ENCODE data around the gene PTPN23.

The PTPN23 gene

DNA sequence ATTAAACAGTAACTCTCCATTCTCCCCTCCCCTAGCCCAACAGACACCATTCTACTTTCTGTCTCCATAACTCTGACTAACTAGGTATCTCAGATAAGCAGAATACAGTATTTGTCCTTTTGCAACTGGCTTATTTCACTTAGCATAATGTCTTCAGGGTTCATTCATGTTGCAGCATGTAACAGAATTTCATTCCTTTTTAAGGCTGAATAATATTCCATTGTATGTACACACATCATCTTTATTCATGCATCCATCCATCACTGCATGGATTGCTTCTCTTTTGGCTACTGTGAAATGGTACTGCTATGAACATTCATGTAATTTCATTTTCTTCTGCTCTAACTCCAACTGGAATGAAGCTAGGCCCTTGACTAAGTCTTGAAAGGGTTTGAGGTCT, 2.0 kb upstream of the PTPN23 start:
- no peak overlapping the region for H3K4me3 ChIP-seq (ENCODE audit: low read depth, low read length)
- H3K9me3 ChIP-seq (ENCODE audit: control insufficient read depth, insufficient read depth, low read depth, low read length), result no peaks in the 10 kb centered on the region
- TF ChIP-seq ZNF510 (tag by site-specific recombination; IDR thresholded peaks at IDR 0.05; ENCODE audit: insufficient replicate concordance), result no peak
- peak; percentile 90 for TF ChIP-seq ZNF146 (tag by site-specific recombination; IDR thresholded peaks at IDR 0.05)
- no peak for TF ChIP-seq ZNF23 (tag by site-specific recombination; IDR thresholded peaks at IDR 0.05; ENCODE audit: borderline replicate concordance)
- H3K27ac ChIP-seq (ENCODE audit: extremely low read depth, low read depth, low read length), result no peak overlapping the region
- H3K4me1 ChIP-seq (ENCODE audit: control insufficient read depth, insufficient read depth, low read length), result no peaks in the 10 kb centered on the region
- CTCF ChIA-PET, result interaction anchor here (0.9 kb wide), 1 partner anchor 135 kb away, joined by 3 read pairs; the partner anchor contains the start of gene ELP6
- POLR2A ChIA-PET, result no interaction called here
- H3K36me3 ChIP-seq (ENCODE audit: control insufficient read depth in 2 of 2, insufficient read depth in 1 of 2, low read length in 2 of 2), result no peaks in the 10 kb centered on the region

DNA sequence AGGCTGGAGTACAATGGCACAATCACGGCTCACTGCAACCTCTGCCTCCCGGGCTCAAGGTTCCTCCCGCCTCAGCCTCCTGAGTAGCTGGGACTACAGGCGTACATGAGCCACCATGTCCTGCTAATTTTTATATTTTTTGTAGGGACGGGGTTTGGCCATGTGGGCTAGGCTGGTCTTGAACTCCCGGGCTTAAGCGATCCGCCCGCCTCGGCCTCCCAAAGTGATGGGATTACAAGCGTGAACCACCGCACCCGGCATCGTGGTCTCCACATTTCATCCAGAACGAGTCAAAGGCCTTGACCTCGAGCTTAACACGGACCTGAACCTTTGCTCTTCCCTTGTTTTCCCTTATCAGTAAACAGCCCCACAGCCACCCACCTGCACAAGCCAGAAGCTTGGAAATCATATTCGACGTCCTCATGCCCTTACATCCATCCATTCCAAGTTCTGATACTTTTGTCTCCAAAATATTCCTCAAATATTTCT, 1.4 kb upstream of the PTPN23 start:
- Histone ChIP-seq H3K36me3 (ENCODE audit: control insufficient read depth in 2 of 2, insufficient read depth in 1 of 2, low read length in 2 of 2) (no peaks in the 10 kb centered on the region), H3K4me3 (ENCODE audit: low read depth, low read length) (peak overlapping the region; percentile 95; the same call in 1 of the 2 replicates), H3K27ac (ENCODE audit: extremely low read depth, low read depth, low read length) (no peak overlapping the region), H3K4me1 (ENCODE audit: control insufficient read depth, insufficient read depth, low read length) (no peaks in the 10 kb centered on the region), H3K9me3 (ENCODE audit: control insufficient read depth, insufficient read depth, low read depth, low read length) (no peaks in the 10 kb centered on the region)
- POLR2A ChIA-PET, result interaction anchor here (1.4 kb wide), 1 partner anchor 32 kb away, joined by 3 read pairs; no protein-coding TSS in a partner anchor
- CTCF ChIA-PET, result no interaction called here
- TF ChIP-seq, protein P1, sequence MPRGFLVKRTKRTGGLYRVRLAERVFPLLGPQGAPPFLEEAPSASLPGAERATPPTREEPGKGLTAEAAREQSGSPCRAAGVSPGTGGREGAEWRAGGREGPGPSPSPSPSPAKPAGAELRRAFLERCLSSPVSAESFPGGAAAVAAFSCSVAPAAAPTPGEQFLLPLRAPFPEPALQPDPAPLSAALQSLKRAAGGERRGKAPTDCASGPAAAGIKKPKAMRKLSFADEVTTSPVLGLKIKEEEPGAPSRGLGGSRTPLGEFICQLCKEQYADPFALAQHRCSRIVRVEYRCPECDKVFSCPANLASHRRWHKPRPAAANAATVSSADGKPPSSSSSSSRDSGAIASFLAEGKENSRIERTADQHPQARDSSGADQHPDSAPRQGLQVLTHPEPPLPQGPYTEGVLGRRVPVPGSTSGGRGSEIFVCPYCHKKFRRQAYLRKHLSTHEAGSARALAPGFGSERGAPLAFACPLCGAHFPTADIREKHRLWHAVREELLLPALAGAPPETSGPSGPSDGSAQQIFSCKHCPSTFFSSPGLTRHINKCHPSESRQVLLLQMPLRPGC (tag by site-specific recombination; IDR thresholded peaks at IDR 0.05), result no peak
- TF ChIP-seq ZNF423 (tag by site-specific recombination; IDR thresholded peaks at IDR 0.05) (no peak), ZNF223 (tag by site-specific recombination; IDR thresholded peaks at IDR 0.05) (no peak), YY1 (tag by site-specific recombination; IDR thresholded peaks at IDR 0.05) (no peak), ZNF768 (tag by site-specific recombination; IDR thresholded peaks at IDR 0.05) (no peak), ZNF146 (tag by site-specific recombination; IDR thresholded peaks at IDR 0.05) (no peak), ZNF544 (tag by site-specific recombination; IDR thresholded peaks at IDR 0.05) (no peak), YY2 (tag by site-specific recombination; IDR thresholded peaks at IDR 0.05) (no peak), ZNF561 (tag by site-specific recombination; IDR thresholded peaks at IDR 0.05; ENCODE audit: borderline replicate concordance) (no peak), PRDM1 (tag by site-specific recombination; IDR thresholded peaks at IDR 0.05) (no peak), ZNF140 (tag by site-specific recombination; IDR thresholded peaks at IDR 0.05) (no peak)
- TF ChIP-seq, protein P2, sequence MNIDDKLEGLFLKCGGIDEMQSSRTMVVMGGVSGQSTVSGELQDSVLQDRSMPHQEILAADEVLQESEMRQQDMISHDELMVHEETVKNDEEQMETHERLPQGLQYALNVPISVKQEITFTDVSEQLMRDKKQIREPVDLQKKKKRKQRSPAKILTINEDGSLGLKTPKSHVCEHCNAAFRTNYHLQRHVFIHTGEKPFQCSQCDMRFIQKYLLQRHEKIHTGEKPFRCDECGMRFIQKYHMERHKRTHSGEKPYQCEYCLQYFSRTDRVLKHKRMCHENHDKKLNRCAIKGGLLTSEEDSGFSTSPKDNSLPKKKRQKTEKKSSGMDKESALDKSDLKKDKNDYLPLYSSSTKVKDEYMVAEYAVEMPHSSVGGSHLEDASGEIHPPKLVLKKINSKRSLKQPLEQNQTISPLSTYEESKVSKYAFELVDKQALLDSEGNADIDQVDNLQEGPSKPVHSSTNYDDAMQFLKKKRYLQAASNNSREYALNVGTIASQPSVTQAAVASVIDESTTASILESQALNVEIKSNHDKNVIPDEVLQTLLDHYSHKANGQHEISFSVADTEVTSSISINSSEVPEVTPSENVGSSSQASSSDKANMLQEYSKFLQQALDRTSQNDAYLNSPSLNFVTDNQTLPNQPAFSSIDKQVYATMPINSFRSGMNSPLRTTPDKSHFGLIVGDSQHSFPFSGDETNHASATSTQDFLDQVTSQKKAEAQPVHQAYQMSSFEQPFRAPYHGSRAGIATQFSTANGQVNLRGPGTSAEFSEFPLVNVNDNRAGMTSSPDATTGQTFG (tag by site-specific recombination; IDR thresholded peaks at IDR 0.05; ENCODE audit: borderline replicate concordance), result no peak
- TF ChIP-seq, protein P3, sequence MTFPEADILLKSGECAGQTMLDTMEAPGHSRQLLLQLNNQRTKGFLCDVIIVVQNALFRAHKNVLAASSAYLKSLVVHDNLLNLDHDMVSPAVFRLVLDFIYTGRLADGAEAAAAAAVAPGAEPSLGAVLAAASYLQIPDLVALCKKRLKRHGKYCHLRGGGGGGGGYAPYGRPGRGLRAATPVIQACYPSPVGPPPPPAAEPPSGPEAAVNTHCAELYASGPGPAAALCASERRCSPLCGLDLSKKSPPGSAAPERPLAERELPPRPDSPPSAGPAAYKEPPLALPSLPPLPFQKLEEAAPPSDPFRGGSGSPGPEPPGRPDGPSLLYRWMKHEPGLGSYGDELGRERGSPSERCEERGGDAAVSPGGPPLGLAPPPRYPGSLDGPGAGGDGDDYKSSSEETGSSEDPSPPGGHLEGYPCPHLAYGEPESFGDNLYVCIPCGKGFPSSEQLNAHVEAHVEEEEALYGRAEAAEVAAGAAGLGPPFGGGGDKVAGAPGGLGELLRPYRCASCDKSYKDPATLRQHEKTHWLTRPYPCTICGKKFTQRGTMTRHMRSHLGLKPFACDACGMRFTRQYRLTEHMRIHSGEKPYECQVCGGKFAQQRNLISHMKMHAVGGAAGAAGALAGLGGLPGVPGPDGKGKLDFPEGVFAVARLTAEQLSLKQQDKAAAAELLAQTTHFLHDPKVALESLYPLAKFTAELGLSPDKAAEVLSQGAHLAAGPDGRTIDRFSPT (tag by site-specific recombination; IDR thresholded peaks at IDR 0.05), result no peak
- TF ChIP-seq, protein P4, sequence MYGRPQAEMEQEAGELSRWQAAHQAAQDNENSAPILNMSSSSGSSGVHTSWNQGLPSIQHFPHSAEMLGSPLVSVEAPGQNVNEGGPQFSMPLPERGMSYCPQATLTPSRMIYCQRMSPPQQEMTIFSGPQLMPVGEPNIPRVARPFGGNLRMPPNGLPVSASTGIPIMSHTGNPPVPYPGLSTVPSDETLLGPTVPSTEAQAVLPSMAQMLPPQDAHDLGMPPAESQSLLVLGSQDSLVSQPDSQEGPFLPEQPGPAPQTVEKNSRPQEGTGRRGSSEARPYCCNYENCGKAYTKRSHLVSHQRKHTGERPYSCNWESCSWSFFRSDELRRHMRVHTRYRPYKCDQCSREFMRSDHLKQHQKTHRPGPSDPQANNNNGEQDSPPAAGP (tag by site-specific recombination; IDR thresholded peaks at IDR 0.05), result no peak
- TF ChIP-seq, protein P5, sequence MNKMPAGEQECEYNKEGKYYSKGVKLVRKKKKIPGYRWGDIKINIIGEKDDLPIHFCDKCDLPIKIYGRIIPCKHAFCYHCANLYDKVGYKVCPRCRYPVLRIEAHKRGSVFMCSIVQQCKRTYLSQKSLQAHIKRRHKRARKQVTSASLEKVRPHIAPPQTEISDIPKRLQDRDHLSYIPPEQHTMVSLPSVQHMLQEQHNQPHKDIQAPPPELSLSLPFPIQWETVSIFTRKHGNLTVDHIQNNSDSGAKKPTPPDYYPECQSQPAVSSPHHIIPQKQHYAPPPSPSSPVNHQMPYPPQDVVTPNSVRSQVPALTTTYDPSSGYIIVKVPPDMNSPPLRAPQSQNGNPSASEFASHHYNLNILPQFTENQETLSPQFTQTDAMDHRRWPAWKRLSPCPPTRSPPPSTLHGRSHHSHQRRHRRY (tag by site-specific recombination; IDR thresholded peaks at IDR 0.05), result no peak
